IMR-90 (cell line): ENCODE measurements around the gene VIPR2. TPM values are rescaled to one million over a fixed set of nuclear protein-coding genes. Genes with fewer than 3 reads are reported as not detected.

Experiments used
- ATAC-seq: fragments of 200-7000 bp; cut with Tn5 transposase; 2 replicates; pipeline ENCODE4 v1.9.1; 2020; ENCODE audit warnings: low read depth, mild to moderate bottlenecking, moderate library complexity
- BruUV-seq: library from RNA; stranded (reverse); fragments of 400-500 nt; replicated peaks from 2 replicates; lab custom pipeline; 2021; lab: Mats Ljungman, UMichigan
- CTCF ChIA-PET: fragments of 300-600 bp; formaldehyde crosslinking; extraction: SDS; loops from one replicate; lab custom pipeline; 2021; ENCODE audit warnings: antibody characterized with exemption; lab: Yijun Ruan, JAX
- POLR2A ChIA-PET: fragments of 300-600 bp; sonication (Branson Sonifier 250); formaldehyde crosslinking; loops from one replicate; lab custom pipeline; 2022; ENCODE audit warnings: antibody characterized with exemption; ENCODE audit not compliant: unreplicated experiment; lab: Charles Lee
- DNase-seq: peaks from one replicate; pipeline ENCODE4 v3.0.0; 2013
- H2AFZ ChIP-seq: replicated peaks from 2 replicates; pipeline ENCODE3; 2013; ENCODE audit warnings: low read length, mild to moderate bottlenecking; ENCODE audit not compliant: poor library complexity
- H2AK5ac ChIP-seq: 2 replicates; pipeline ENCODE4 v1.6.1; 2013; ENCODE audit warnings: low read depth, low read length, inconsistent platforms
- H2AK9ac ChIP-seq: replicated peaks from 2 replicates; pipeline ENCODE3; 2013; ENCODE audit warnings: mild to moderate bottlenecking, low read depth, low read length, moderate library complexity; ENCODE audit not compliant: poor library complexity
- H2BK120ac ChIP-seq: 2 replicates; pipeline ENCODE4 v1.6.1; 2013; ENCODE audit warnings: low read depth, low read length, inconsistent platforms
- H2BK15ac ChIP-seq: 3 replicates; pipeline ENCODE4 v1.6.1; 2013; ENCODE audit warnings: low read depth, low read length, inconsistent platforms
- H2BK20ac ChIP-seq: 2 replicates; pipeline ENCODE4 v1.6.1; 2013; ENCODE audit warnings: low read depth, mild to moderate bottlenecking, inconsistent platforms, low read length, moderate library complexity
- H2BK5ac ChIP-seq: 2 replicates; pipeline ENCODE4 v1.6.1; 2013; ENCODE audit warnings: mild to moderate bottlenecking, low read depth, low read length, inconsistent platforms; ENCODE audit not compliant: poor library complexity, severe bottlenecking
- H3K14ac ChIP-seq: replicated peaks from 2 replicates; pipeline ENCODE4 v1.6.1; 2013; ENCODE audit warnings: low read depth, low read length, inconsistent platforms
- H3K18ac ChIP-seq: 2 replicates; pipeline ENCODE4 v1.6.1; 2013; ENCODE audit warnings: low read depth, low read length, control low read depth
- H3K23ac ChIP-seq: 2 replicates; pipeline ENCODE4 v1.6.1; 2013; ENCODE audit warnings: low read depth, low read length, inconsistent platforms
- H3K27ac ChIP-seq: 2 replicates; pipeline ENCODE4 v1.5.1; 2013; ENCODE audit warnings: mild to moderate bottlenecking, control low read depth, low read length; ENCODE audit not compliant: insufficient read depth
- H3K27me3 ChIP-seq: 2 replicates; pipeline ENCODE4 v1.6.1; 2013; ENCODE audit warnings: low read length; ENCODE audit not compliant: control insufficient read depth, insufficient read depth
- H3K36me3 ChIP-seq: 2 replicates; pipeline ENCODE4 v1.6.1; 2013; ENCODE audit warnings: low read length, mixed read lengths; ENCODE audit not compliant: control insufficient read depth, insufficient read depth
- H3K4ac ChIP-seq: 2 replicates; pipeline ENCODE4 v1.6.1; 2013; ENCODE audit warnings: low read depth, low read length, inconsistent platforms
- H3K4me1 ChIP-seq: 2 replicates; pipeline ENCODE4 v1.6.1; 2013; ENCODE audit warnings: low read length, mixed read lengths; ENCODE audit not compliant: control insufficient read depth, insufficient read depth
- H3K4me2 ChIP-seq: 2 replicates; pipeline ENCODE4 v1.6.1; 2013; ENCODE audit warnings: low read depth, mild to moderate bottlenecking, control low read depth, low read length, moderate library complexity
- H3K4me3 ChIP-seq: 2 replicates; pipeline ENCODE4 v1.5.1; 2013; ENCODE audit warnings: low read depth, mild to moderate bottlenecking, control low read depth, low read length, moderate library complexity; ENCODE audit not compliant: insufficient read depth
- H3K56ac ChIP-seq: 2 replicates; pipeline ENCODE4 v1.6.1; 2013; ENCODE audit warnings: low read length, inconsistent platforms; ENCODE audit not compliant: insufficient read depth; ENCODE audit errors: extremely low read depth
- H3K79me1 ChIP-seq, 2 experiments: 2 replicates each; pipeline ENCODE4 v1.6.1; 2013; ENCODE audit warnings: low read length in 2 of 2, inconsistent platforms in 1 of 2, low read depth in 1 of 2
- H3K9ac ChIP-seq: 2 replicates; pipeline ENCODE4 v1.6.1; 2013; ENCODE audit warnings: low read depth, low read length, control low read depth
- H3K9me1 ChIP-seq: 2 replicates; pipeline ENCODE4 v1.6.1; 2013; ENCODE audit warnings: low read length, inconsistent platforms; ENCODE audit not compliant: insufficient read depth
- H3K9me3 ChIP-seq: 2 replicates; pipeline ENCODE4 v1.6.1; 2013; ENCODE audit warnings: low read length; ENCODE audit not compliant: control insufficient read depth, insufficient read depth
- H4K20me1 ChIP-seq: 2 replicates; pipeline ENCODE4 v1.6.1; 2013; ENCODE audit warnings: low read length, inconsistent platforms; ENCODE audit not compliant: insufficient read depth
- H4K5ac ChIP-seq: 2 replicates; pipeline ENCODE4 v1.6.1; 2013; ENCODE audit warnings: mild to moderate bottlenecking, low read depth, low read length, control low read depth
- H4K8ac ChIP-seq, 2 experiments: 2 replicates each; pipeline ENCODE4 v1.6.1; 2013; ENCODE audit warnings: low read depth in 2 of 2, low read length in 2 of 2, control low read depth in 1 of 2, inconsistent platforms in 1 of 2
- H4K91ac ChIP-seq: 2 replicates; pipeline ENCODE4 v1.6.1; 2013; ENCODE audit warnings: low read depth, low read length, inconsistent platforms; ENCODE audit not compliant: insufficient read depth
- BHLHE40 ChIP-seq: fragments of 150-350 bp; IDR thresholded peaks from 2 replicates; pipeline ENCODE4 v1.6.1; 2016; ENCODE audit warnings: mild to moderate bottlenecking, low read depth, low read length
- CEBPB ChIP-seq: IDR thresholded peaks from 2 replicates; pipeline ENCODE4 v1.6.1; 2012; ENCODE audit warnings: low read depth, low read length, improper control_type of control experiment
- CHD1 ChIP-seq: IDR thresholded peaks from 2 replicates; pipeline ENCODE4 v1.6.1; 2012; ENCODE audit warnings: low read depth, low read length, improper control_type of control experiment
- FOS ChIP-seq: fragments of 150-350 bp; IDR thresholded peaks from 2 replicates; pipeline ENCODE4 v1.6.1; 2016; ENCODE audit warnings: low read depth, low read length
- MAFK ChIP-seq: IDR thresholded peaks from 2 replicates; pipeline ENCODE4 v1.6.1; 2012; ENCODE audit warnings: low read depth, low read length, improper control_type of control experiment
- MAZ ChIP-seq: IDR thresholded peaks from 2 replicates; pipeline ENCODE4 v1.6.1; 2012; ENCODE audit warnings: low read depth, mild to moderate bottlenecking, low read length, improper control_type of control experiment, moderate library complexity, borderline replicate concordance
- MXI1 ChIP-seq: IDR thresholded peaks from 2 replicates; pipeline ENCODE4 v1.6.1; 2012; ENCODE audit warnings: low read depth, mild to moderate bottlenecking, low read length, moderate library complexity, borderline replicate concordance
- NFE2L2 ChIP-seq: fragments of 150-350 bp; IDR thresholded peaks from 2 replicates; pipeline ENCODE4 v1.6.1; 2016; ENCODE audit warnings: low read depth, mild to moderate bottlenecking, low read length
- POLR2A ChIP-seq: IDR thresholded peaks from 2 replicates; pipeline ENCODE4 v1.6.1; 2012; ENCODE audit warnings: mild to moderate bottlenecking, low read depth, low read length
- RAD21 ChIP-seq: IDR thresholded peaks from 2 replicates; pipeline ENCODE4 v1.6.1; 2012; ENCODE audit warnings: low read length, improper control_type of control experiment
- RCOR1 ChIP-seq: IDR thresholded peaks from 2 replicates; pipeline ENCODE4 v1.6.1; 2012; ENCODE audit warnings: mild to moderate bottlenecking, low read length, improper control_type of control experiment; ENCODE audit not compliant: insufficient replicate concordance
- RFX5 ChIP-seq: IDR thresholded peaks from 2 replicates; pipeline ENCODE4 v1.8.0; 2012; ENCODE audit warnings: low read depth, mild to moderate bottlenecking, low read length, moderate library complexity
- SMC3 ChIP-seq: fragments of 150-350 bp; IDR thresholded peaks from 2 replicates; pipeline ENCODE4 v1.6.1; 2016; ENCODE audit warnings: low read depth, mild to moderate bottlenecking, antibody characterized with exemption, low read length, moderate library complexity
- WGBS, 2 experiments: methylation state at CpG; one replicate each; pipeline versions ENCODE4 v1.1.5 to v1.1.7; 2013; ENCODE audit warnings: missing lambda C conversion rate in 2 of 2; ENCODE audit not compliant: insufficient read length in 1 of 2; ENCODE audit errors: extremely low coverage in 2 of 2; 5-methylcytosine and 5-hydroxymethylcytosine counted together
- dilution Hi-C: fragments of 300-500 bp; cut with HindIII; formaldehyde crosslinking; loops from one replicate; pipeline ENCODE4 v1.14.3; 2018; ENCODE audit warnings: low sequenced_read_pairs; ENCODE audit not compliant: unreplicated experiment
- in situ Hi-C: fragments of 300-500 bp; cut with MboI; formaldehyde crosslinking; loops from 3 replicates; pipeline ENCODE4 v1.14.3; 2019; ENCODE audit warnings: low sequenced_read_pairs, inconsistent platforms, mixed read lengths
- intact Hi-C: fragments of 100-400 bp; cut with micrococcal nuclease; formaldehyde crosslinking; loops from 2 replicates; pipeline ENCODE4 v1.10.0; 2022
- polyA plus RNA-seq, 3 experiments: library from polyadenylated mRNA; depleted of rRNA; stranded (reverse); fragments of >200 nt; gene quantifications; 2 replicates each; pipeline ENCODE4 v1.2.3, GENCODE V29; 2012; ENCODE audit warnings: low replicate concordance in 1 of 3
- total RNA-seq: library from RNA; depleted of rRNA; stranded (reverse); fragments of >200 nt; gene quantifications from 2 replicates; pipeline ENCODE4 v1.2.3, GENCODE V29; 2012
- TF ChIP-seq, protein P1 (sequence below): fragments of 150-350 bp; IDR thresholded peaks from 2 replicates; pipeline ENCODE4 v1.6.1; 2017; ENCODE audit warnings: mild to moderate bottlenecking, antibody characterized with exemption, low read length, low read depth
- TF ChIP-seq, protein P2 (sequence below): conservative IDR thresholded peaks from 2 replicates; pipeline ENCODE4 v1.5.1; 2012; ENCODE audit warnings: mild to moderate bottlenecking, low read depth, low read length, improper control_type of control experiment
- TF ChIP-seq, protein P3 (sequence below): fragments of 150-350 bp; IDR thresholded peaks from 2 replicates; pipeline ENCODE4 v1.6.1; 2016; ENCODE audit warnings: low read depth, mild to moderate bottlenecking, low read length, moderate library complexity, borderline replicate concordance

VIPR2 gene
- total and polyA plus RNA-seq, 2 of the 4 experiments (the other 2 are of a cell fraction), result not detected

DNA sequence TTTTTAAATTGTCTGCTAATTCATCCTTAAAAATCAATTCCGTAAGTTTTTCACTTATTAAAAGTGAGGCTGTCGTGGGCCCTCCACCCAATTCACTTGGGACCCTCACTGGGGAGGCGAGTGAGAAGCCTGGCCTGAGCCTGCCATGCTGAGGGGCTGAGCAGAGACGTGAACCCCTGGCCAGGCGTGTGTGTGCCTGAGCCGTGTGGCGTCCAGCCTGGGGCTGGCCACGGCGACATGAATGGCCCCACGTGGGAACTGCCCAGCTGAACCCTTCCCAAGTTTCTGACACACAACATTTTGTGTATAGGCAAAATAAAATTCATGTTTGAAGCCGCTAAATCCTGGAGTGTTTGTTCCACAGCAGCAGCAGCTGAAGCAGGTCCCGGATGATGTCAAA, 13.0 kb upstream of the VIPR2 start:
- no peaks in the 10 kb centered on the region for H3K27me3 ChIP-seq
- BruUV-seq, result no TSS peak
- POLR2A ChIA-PET, result no interaction called here
- no peak overlapping the region for H2BK20ac ChIP-seq
- dilution Hi-C loops, result no loop called here
- H2BK5ac ChIP-seq, result no peak overlapping the region
- no peak overlapping the region for H3K14ac ChIP-seq
- H2BK15ac ChIP-seq, result no peak overlapping the region
- TF ChIP-seq RFX5 (no peak), NFE2L2 (no peak), CHD1 (no peak), RAD21 (no peak), POLR2A (no peak), FOS (no peak), RCOR1 (no peak), MAFK (no peak), BHLHE40 (no peak), MAZ (no peak), SMC3 (no peak), CEBPB (no peak), MXI1 (no peak)
- TF ChIP-seq, protein P1, sequence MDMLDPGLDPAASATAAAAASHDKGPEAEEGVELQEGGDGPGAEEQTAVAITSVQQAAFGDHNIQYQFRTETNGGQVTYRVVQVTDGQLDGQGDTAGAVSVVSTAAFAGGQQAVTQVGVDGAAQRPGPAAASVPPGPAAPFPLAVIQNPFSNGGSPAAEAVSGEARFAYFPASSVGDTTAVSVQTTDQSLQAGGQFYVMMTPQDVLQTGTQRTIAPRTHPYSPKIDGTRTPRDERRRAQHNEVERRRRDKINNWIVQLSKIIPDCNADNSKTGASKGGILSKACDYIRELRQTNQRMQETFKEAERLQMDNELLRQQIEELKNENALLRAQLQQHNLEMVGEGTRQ, result no peak
- TF ChIP-seq, protein P2, sequence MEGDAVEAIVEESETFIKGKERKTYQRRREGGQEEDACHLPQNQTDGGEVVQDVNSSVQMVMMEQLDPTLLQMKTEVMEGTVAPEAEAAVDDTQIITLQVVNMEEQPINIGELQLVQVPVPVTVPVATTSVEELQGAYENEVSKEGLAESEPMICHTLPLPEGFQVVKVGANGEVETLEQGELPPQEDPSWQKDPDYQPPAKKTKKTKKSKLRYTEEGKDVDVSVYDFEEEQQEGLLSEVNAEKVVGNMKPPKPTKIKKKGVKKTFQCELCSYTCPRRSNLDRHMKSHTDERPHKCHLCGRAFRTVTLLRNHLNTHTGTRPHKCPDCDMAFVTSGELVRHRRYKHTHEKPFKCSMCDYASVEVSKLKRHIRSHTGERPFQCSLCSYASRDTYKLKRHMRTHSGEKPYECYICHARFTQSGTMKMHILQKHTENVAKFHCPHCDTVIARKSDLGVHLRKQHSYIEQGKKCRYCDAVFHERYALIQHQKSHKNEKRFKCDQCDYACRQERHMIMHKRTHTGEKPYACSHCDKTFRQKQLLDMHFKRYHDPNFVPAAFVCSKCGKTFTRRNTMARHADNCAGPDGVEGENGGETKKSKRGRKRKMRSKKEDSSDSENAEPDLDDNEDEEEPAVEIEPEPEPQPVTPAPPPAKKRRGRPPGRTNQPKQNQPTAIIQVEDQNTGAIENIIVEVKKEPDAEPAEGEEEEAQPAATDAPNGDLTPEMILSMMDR, result no peak
- TF ChIP-seq, protein P3, sequence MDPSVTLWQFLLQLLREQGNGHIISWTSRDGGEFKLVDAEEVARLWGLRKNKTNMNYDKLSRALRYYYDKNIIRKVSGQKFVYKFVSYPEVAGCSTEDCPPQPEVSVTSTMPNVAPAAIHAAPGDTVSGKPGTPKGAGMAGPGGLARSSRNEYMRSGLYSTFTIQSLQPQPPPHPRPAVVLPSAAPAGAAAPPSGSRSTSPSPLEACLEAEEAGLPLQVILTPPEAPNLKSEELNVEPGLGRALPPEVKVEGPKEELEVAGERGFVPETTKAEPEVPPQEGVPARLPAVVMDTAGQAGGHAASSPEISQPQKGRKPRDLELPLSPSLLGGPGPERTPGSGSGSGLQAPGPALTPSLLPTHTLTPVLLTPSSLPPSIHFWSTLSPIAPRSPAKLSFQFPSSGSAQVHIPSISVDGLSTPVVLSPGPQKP, result no peak
- no peak overlapping the region for H3K18ac ChIP-seq
- no peak overlapping the region for H2AFZ ChIP-seq
- no peak overlapping the region for H3K56ac ChIP-seq
- no peak overlapping the region for H4K5ac ChIP-seq
- no peak overlapping the region for H3K4me2 ChIP-seq
- in situ Hi-C loops, result no loop called here
- no peak overlapping the region for H3K27ac ChIP-seq
- no peak overlapping the region for H3K9ac ChIP-seq
- H3K9me1 ChIP-seq, result no peaks in the 10 kb centered on the region
- CTCF ChIA-PET, result no interaction called here
- peaks cover 47% of the 10 kb centered on the region for H3K9me3 ChIP-seq
- no peak overlapping the region for H4K91ac ChIP-seq
- no peaks in the 10 kb centered on the region for H3K79me1 ChIP-seq
- ATAC-seq (no peak), DNase-seq (no peak)
- no peaks in the 10 kb centered on the region for H3K4me1 ChIP-seq
- H3K4me3 ChIP-seq, result no peak overlapping the region
- no peaks in the 10 kb centered on the region for H4K20me1 ChIP-seq
- H2AK9ac ChIP-seq, result no peak overlapping the region
- no peak overlapping the region for H4K8ac ChIP-seq
- H2BK120ac ChIP-seq, result no peak overlapping the region
- no peak overlapping the region for H3K4ac ChIP-seq
- no peak overlapping the region for H3K23ac ChIP-seq
- intact Hi-C loops, result no loop called here
- no peak overlapping the region for H2AK5ac ChIP-seq
- H3K36me3 ChIP-seq, result no peaks in the 10 kb centered on the region
- 67% methylated on average over 4 of the region's 12 CpGs; no CpG with 5 or more reads in 1 of the 2 experiments for WGBS, 2 experiments
